ENCODE results near the gene ASTL.
"Not testable (repeated sequence)": the region's sequence is repeated elsewhere in the genome, so short reads cannot be mapped to it uniquely, and the experiment has no call there.

The ASTL gene

DNA sequence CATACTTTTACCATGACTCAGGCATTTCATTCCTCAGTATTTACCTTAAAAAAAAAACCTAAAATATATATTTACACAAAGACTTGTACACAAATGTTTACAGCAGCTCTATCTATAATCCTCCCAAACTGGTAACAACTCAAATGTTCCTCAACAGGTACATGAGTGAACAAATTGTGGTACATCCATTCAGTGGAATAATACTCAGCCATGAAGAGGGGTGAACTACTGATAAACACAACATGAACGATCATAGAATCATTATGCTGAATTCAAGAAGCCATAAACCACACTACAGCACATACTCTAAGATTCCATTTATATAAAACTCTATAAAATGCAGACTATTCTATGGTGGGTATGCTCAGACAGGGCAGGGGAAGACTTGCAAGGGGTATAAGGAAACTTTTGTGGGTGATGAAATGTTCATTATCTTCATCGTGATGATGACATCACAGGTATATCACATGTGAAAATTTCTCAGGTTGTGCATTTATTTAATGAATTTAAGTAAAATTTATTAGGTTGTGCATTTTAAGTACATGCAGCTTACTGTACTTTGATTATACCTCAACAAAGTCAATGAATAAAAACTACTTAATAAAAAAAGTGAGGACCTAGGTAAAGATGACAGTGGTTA, 31.7 kb upstream of the ASTL start:
- no peak for DNase-seq (ENCODE audit: low read depth)
- no peak overlapping the region for H3K4me3 ChIP-seq (ENCODE audit: low read length)
- TF ChIP-seq CTCF (IDR thresholded peaks at IDR 0.05; ENCODE audit: insufficient read depth, low read depth, low read length, missing control alignments), result no peak

DNA sequence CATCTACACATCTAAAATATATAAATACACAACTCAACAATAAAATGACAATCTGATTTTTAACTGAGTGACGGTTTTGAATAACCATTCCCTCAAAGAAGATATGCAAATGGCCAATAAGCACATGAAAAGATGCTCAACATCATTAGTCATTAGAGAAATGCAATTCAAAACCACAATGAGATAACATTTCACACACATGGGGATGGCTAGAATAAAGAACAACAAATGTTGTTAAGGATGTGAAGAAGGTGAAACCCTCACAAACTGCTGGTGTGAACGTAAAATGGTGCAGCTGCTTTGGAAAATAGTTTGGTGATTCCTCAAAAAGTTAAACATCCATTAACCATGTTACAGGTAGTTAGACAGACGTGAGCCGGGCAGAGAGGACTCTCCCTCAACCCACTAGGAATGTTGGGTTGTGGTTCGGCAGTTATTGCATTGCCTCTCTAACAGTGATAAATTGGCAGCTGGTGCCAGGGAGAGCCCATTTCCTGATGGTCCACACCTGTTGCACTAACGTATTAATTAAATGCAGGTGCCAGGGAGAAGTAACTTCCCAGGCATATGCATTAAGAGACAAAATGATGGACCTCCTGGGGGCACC, 29.2 kb upstream of the ASTL start:
- DNase-seq (ENCODE audit: low read depth), result no peak
- H3K4me3 ChIP-seq (ENCODE audit: low read length), result no peak overlapping the region
- TF ChIP-seq CTCF (IDR thresholded peaks at IDR 0.05; ENCODE audit: insufficient read depth, low read depth, low read length, missing control alignments), result no peak

DNA sequence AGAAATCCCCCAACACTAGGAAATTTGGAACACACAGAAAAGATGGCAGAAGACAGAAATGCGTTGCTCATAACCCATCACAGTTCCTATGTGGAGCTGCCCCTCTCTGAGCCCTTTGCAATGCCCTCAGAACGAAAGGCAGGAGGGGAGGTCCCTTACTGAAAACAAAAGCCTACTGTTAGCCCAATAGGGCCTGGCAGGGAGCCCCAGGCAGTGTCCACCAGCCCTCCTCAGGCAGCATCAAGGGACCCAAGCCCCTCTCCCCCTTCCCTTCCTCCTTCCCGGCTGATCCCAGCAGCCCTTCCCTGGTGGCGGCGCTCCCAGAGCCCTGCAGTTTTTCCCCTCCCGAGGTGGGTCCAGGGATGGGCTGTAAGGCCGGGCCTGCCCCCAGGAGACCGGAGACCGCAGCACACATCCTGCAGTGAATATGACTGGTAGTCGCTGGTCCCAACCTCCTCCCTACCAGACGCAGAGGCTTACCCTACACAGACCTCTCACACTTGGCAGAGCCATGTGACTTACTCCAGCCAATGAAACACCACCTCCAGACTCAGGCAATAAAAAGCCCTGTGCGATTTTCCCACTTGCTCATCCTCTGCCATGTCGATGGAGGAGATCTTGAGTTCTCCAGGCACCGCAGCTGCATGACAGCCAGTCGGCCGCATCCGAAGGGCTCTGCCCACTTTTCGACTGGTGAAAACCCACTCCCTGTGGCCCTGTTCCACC, 26.3 kb upstream of the ASTL start:
- DNase-seq (ENCODE audit: low read depth), result no peak
- H3K4me3 ChIP-seq (ENCODE audit: low read length), result no peak overlapping the region

DNA sequence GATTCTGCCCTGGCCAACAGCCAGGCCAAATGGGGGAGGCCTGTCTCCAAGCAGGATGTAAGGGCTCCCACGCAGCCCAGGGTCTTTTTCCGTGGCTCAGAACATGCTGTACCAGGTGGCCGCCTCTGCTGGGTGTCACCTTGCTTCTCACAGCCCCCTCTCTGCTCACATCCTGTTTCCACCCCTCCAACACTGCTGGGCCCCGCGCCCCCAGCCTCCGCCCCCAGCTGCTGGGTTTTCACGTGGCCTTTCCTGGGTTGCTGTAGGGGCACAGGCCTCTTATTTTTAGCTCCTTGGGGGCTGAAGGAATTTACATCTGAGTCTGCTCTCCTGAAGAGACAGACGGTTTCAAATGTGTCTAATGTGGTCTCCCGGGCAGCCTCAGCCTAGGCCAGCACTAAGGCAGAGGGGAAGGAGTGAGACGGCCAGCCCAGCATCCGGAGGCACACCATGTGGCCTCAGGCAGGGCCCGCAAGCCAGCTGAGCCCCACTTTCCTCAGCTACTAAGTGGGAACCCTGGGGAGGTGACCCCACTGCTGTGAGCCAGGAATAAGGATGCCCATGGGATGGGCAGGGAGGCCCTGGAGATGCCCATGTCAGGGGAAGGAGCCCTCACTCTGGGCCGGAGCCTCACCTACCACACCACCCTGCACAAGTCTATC, 25.6 kb upstream of the ASTL start:
- TF ChIP-seq CTCF (IDR thresholded peaks at IDR 0.05; ENCODE audit: insufficient read depth, low read depth, low read length, missing control alignments), result no peak
- no peak for DNase-seq (ENCODE audit: low read depth)
- no peak overlapping the region for H3K4me3 ChIP-seq (ENCODE audit: low read length)

More for the DNA sequence above, 26.3 kb upstream of the ASTL start:
- no peak for TF ChIP-seq CTCF (IDR thresholded peaks at IDR 0.05; ENCODE audit: insufficient read depth, low read depth, low read length, missing control alignments)

- no peak overlapping the region for H3K4me3 ChIP-seq (ENCODE audit: low read length)
- DNase-seq (ENCODE audit: low read depth), result no peak
- no peak for TF ChIP-seq CTCF (IDR thresholded peaks at IDR 0.05; ENCODE audit: insufficient read depth, low read depth, low read length, missing control alignments)
These were observed 25.1 kb upstream of the ASTL start for GRCh38 chr2:96163415-96163767.

GRCh38 chr2:96161898-96162297, 23.6 kb upstream of the ASTL start:
- no peak for TF ChIP-seq CTCF (IDR thresholded peaks at IDR 0.05; ENCODE audit: insufficient read depth, low read depth, low read length, missing control alignments)
- H3K4me3 ChIP-seq (ENCODE audit: low read length), result no peak overlapping the region
- DNase-seq (ENCODE audit: low read depth), result no peak

GRCh38 chr2:96160366-96160765, 22.1 kb upstream of the ASTL start:
- not testable (repeated sequence) for DNase-seq (ENCODE audit: low read depth); H3K4me3 ChIP-seq (ENCODE audit: low read length)
